Esophagus squamous epithelium (tissue), 5 donors: Measurements from ENCODE around the gene PRR33. TPM values are rescaled to one million over a fixed set of nuclear protein-coding genes. Genes with fewer than 3 reads are reported as not detected.
A peak's percentile ranks its signal among the peaks of the same experiment; 100 is the strongest.

ENCODE experiments used
- DNase-seq: peaks from one replicate; lab custom pipeline; 2025; lab: John Stamatoyannopoulos, UW
- H3K27ac ChIP-seq, 4 donors: fragments of 200-600 bp; sonication (generic); one replicate each; pipeline ENCODE4 v1.5.1; 2016 to 2019; ENCODE audit warnings: mild to moderate bottlenecking in 1 of 4
- H3K27me3 ChIP-seq, 4 donors: fragments of 200-600 bp; sonication (generic); 1 replicate in 3 of 4; 2 replicates in 1 of 4; pipeline versions ENCODE4 v1.5.1 to v1.6.0; 2017 to 2021; ENCODE audit warnings: antibody characterized with exemption in 1 of 4
- H3K36me3 ChIP-seq, 3 donors: fragments of 200-600 bp; sonication (generic); one replicate each; pipeline ENCODE4 v1.5.1; 2016 to 2019
- H3K4me1 ChIP-seq, 3 donors: fragments of 200-600 bp; sonication (generic); one replicate each; pipeline ENCODE4 v1.5.1; 2017 to 2019
- H3K4me3 ChIP-seq, 4 donors: fragments of 200-600 bp; sonication (generic); 1 replicate in 3 of 4; 2 replicates in 1 of 4; pipeline ENCODE4 v1.5.1; 2016 to 2019; ENCODE audit warnings: mild to moderate bottlenecking in 2 of 4, moderate library complexity in 1 of 4
- H3K9me3 ChIP-seq, 3 donors: fragments of 200-600 bp; sonication (generic); one replicate each; pipeline ENCODE4 v1.5.1; 2016 to 2019
- CTCF ChIP-seq, 6 experiments: fragments of 450-650 bp in 4 of 6; fragments of 200-600 bp in 2 of 6; sonication (generic) in 2 of 6; IDR thresholded peaks; one replicate each; pipeline ENCODE4 v1.5.1; 2016 to 2019; ENCODE audit warnings: antibody characterized with exemption in 6 of 6, mild to moderate bottlenecking in 4 of 6, moderate library complexity in 4 of 6
- POLR2A ChIP-seq, 4 donors: fragments of 450-650 bp; IDR thresholded peaks; one replicate each; pipeline ENCODE4 v1.6.1; 2017; ENCODE audit warnings: antibody characterized with exemption in 4 of 4, mild to moderate bottlenecking in 4 of 4, moderate library complexity in 3 of 4
- WGBS, 2 donors: methylation state at CpG; one replicate each; pipeline ENCODE4 v1.1.5; 2018; 5-methylcytosine and 5-hydroxymethylcytosine counted together
- intact Hi-C: fragments of 100-400 bp; cut with DNase I; formaldehyde crosslinking; loops from one replicate; pipeline ENCODE4 v1.15.0; 2022
- total RNA-seq, 4 donors: library from RNA; depleted of rRNA; stranded (reverse); fragments of >200 nt; gene quantifications; one replicate each; pipeline ENCODE4 v1.1.0, GENCODE V29; 2016
- donor health status: DM: yes; HTN: yes; CAD: no.

PRR33 gene
- total RNA-seq, 4 donors from 2014 or later = not detected

- no peak for TF ChIP-seq POLR2A (IDR thresholded peaks at IDR 0.05)
- TF ChIP-seq CTCF (IDR thresholded peaks at IDR 0.05) = peak; percentile 22 to 63 (median 42)
- H3K4me3 ChIP-seq = no peak overlapping the region
- H3K27ac ChIP-seq = peak overlapping the region in 1 of 4 donors; percentile 1
- peaks cover 9 to 47% (median 18%) of the 10 kb centered on the region in 3 donors for H3K4me1 ChIP-seq
- H3K36me3 ChIP-seq = no peaks in the 10 kb centered on the region
- WGBS, 2 donors = 78% methylated on average over 17 of the region's 34 CpGs; no CpG with 5 or more reads in 1 of the 2 donors
- no peaks in the 10 kb centered on the region for H3K9me3 ChIP-seq
- peaks cover 0 to 19% (median 0%) of the 10 kb centered on the region in 4 donors for H3K27me3 ChIP-seq
- DNase-seq = no peak
- intact Hi-C loops = no loop called here
Measured at GRCh38 chr11:1917523-1918435, 26.1 kb upstream of the PRR33 start.

GRCh38 chr11:1916986-1917522 is 25.4 kb upstream of the PRR33 start:
- 40 to 67% methylated on average over 1 to 3 of the region's 8 CpGs for WGBS, 2 donors
- peak overlapping the region in 1 of 4 donors; percentile 1 for H3K27ac ChIP-seq
- intact Hi-C loops = loop anchor here (1.0 kb wide), 1 partner anchor 24 kb away; no protein-coding TSS in a partner anchor
- H3K4me1 ChIP-seq = peaks cover 6 to 40% (median 18%) of the 10 kb centered on the region in 3 donors
- TF ChIP-seq CTCF (IDR thresholded peaks at IDR 0.05) (no peak), POLR2A (IDR thresholded peaks at IDR 0.05) (no peak)
- no peak for DNase-seq
- H3K36me3 ChIP-seq = no peaks in the 10 kb centered on the region
- no peaks in the 10 kb centered on the region for H3K9me3 ChIP-seq
- H3K4me3 ChIP-seq = no peak overlapping the region
- H3K27me3 ChIP-seq = peaks cover 0 to 14% (median 0%) of the 10 kb centered on the region in 4 donors

GRCh38 chr11:1916132-1916985 is 24.7 kb upstream of the PRR33 start:
- H3K9me3 ChIP-seq = no peaks in the 10 kb centered on the region
- no peak overlapping the region for H3K27ac ChIP-seq
- DNase-seq = no peak
- intact Hi-C loops = loop anchor here (1.0 kb wide), 1 partner anchor 23 kb away; no protein-coding TSS in a partner anchor
- H3K27me3 ChIP-seq = peaks cover 0 to 14% (median 0%) of the 10 kb centered on the region in 4 donors
- peaks cover 4 to 33% (median 15%) of the 10 kb centered on the region in 3 donors for H3K4me1 ChIP-seq
- TF ChIP-seq POLR2A (IDR thresholded peaks at IDR 0.05) (no peak), CTCF (IDR thresholded peaks at IDR 0.05) (no peak)
- H3K4me3 ChIP-seq = no peak overlapping the region
- no peaks in the 10 kb centered on the region for H3K36me3 ChIP-seq
- 58 to 68% methylated on average over 5 to 10 of the region's 14 CpGs for WGBS, 2 donors

GRCh38 chr11:1915795-1916131 is 24.1 kb upstream of the PRR33 start:
- Histone ChIP-seq H3K27ac (no peak overlapping the region), H3K9me3 (no peaks in the 10 kb centered on the region), H3K4me3 (no peak overlapping the region), H3K27me3 (peaks cover 0 to 9% (median 0%) of the 10 kb centered on the region in 4 donors), H3K4me1 (peaks cover 0 to 27% (median 15%) of the 10 kb centered on the region in 3 donors), H3K36me3 (no peaks in the 10 kb centered on the region)
- 85 to 91% methylated on average over 2 of the region's 2 CpGs for WGBS, 2 donors
- TF ChIP-seq POLR2A (IDR thresholded peaks at IDR 0.05) (no peak), CTCF (IDR thresholded peaks at IDR 0.05) (no peak)
- no peak for DNase-seq
- intact Hi-C loops = loop anchor here (1.0 kb wide), 1 partner anchor 22 kb away; no protein-coding TSS in a partner anchor
